GM11168 (cell line): ENCODE measurements around the gene CARD8.
"Not testable (repeated sequence)": the region's sequence is repeated elsewhere in the genome, so short reads cannot be mapped to it uniquely, and the experiment has no call there.

Source experiments
- in situ Hi-C: fragments of 300-500 bp; cut with MboI; formaldehyde crosslinking; loops from one replicate; pipeline ENCODE4 v1.12.0; 2022; ENCODE audit warnings: low sequenced_read_pairs; ENCODE audit not compliant: unreplicated experiment

CARD8 gene, protein sequence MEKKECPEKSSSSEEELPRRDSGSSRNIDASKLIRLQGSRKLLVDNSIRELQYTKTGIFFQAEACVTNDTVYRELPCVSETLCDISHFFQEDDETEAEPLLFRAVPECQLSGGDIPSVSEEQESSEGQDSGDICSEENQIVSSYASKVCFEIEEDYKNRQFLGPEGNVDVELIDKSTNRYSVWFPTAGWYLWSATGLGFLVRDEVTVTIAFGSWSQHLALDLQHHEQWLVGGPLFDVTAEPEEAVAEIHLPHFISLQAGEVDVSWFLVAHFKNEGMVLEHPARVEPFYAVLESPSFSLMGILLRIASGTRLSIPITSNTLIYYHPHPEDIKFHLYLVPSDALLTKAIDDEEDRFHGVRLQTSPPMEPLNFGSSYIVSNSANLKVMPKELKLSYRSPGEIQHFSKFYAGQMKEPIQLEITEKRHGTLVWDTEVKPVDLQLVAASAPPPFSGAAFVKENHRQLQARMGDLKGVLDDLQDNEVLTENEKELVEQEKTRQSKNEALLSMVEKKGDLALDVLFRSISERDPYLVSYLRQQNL

DNA sequence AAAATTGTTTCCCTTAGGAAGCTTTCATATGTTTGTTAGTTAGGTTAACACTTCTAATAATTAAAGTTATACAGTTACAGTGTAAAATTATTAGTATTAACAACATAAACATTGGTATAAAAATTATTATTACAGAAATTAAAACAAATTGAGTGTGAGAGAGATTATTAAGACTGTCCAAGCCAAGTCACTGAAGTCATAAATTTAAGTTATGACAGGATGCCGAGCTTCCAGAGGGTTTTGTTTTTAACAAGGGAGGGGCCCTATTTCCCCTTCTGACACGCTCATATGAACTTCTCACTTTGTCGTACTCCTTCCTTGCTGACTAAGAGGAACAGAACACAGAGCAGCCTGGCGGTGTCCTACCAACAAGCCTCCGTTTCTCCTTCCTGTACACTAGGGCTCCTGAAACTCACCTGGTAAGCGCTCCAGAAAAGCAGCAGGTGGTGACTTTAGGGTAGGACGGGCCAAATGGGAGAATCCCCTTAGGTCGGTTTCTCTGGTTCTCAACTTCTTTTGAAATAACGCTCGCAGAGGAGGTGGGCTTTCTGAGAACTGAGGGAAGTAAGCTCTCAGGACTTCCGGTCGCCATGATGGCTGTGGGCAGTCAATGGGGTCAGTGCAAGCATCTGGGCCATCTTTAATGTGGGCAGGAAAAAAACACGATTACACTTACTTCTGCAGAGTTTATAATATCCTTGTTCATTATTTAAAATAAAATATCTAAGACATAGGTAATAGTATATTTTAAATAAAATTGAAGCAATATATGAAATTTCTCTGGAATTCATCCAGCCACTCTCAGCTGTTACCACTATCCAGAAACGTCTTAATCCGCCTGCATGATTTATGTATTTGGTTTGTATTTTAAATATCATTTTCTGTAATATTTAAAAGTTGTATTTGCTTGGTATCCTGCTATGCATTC is at the start of gene CARD8:
CARD8 (minus strand) TSS at position 537 of the 928 bp plus-strand sequence. CDS start 14,892 bp downstream, outside the sequence.
- in situ Hi-C loops, result loop anchor here (10.0 kb wide), 1 partner anchor 61 kb away; no protein-coding TSS in a partner anchor

DNA sequence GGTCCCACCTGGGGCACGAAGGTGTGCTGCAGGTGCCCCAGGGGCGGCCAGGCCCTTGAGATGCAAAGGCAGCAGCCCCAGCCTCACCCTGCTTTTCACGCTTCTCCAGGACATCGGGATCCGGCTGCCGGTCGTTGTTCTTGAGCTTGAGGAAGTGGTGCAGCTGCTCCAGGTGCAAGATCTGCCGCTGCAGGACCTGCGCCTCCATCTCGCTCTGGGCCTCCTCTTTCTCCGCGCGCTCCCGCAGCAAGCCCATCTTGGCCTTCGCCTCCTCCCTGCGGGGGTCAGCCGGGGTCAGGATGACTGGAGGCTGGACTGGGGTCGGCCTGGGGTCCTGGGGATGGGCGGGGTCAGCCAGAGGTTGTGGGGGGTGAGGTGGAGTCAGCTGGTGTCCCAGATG is 48.2 kb upstream of the CARD8 start:
- in situ Hi-C loops, result no loop called here

DNA sequence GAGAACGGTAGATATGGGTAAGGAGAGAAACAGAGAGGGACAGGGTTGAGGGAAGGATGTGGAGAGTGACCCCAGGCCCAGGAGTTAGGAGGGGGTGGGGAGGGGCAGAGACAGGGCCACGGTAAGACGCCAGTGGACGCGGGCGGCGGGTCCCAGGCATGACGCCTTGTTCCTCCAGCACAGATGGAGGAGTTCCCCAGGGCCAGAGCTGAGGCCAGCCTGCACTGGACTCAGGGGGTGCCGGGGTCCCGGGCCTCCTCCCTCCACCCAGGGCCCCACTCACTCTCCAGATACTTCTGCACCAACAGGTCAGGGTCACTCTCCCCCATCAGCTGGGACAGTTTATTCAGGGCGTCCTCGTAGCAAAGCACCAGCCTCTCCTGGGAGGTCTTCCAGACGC is 47.7 kb upstream of the CARD8 start:
- in situ Hi-C loops, result no loop called here

DNA sequence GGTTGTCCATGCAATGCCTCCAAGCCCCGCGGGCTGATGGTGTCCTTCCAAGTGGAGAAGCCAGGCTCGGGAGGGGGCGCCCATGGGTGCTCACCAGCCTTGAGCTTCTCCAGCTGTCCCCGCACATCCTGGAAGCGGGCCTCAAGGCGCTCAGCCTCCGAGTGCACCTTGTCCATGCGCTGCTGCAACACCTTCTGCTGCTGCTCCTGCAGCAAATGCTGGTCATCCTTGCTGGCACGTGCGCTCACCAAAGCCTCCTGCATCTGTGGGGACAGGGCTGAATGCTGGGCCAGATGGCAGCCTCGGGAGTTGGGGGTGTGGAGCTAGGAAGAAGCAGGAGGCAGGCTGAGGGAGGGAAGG is 46.9 kb upstream of the CARD8 start:
- in situ Hi-C loops, result no loop called here

DNA sequence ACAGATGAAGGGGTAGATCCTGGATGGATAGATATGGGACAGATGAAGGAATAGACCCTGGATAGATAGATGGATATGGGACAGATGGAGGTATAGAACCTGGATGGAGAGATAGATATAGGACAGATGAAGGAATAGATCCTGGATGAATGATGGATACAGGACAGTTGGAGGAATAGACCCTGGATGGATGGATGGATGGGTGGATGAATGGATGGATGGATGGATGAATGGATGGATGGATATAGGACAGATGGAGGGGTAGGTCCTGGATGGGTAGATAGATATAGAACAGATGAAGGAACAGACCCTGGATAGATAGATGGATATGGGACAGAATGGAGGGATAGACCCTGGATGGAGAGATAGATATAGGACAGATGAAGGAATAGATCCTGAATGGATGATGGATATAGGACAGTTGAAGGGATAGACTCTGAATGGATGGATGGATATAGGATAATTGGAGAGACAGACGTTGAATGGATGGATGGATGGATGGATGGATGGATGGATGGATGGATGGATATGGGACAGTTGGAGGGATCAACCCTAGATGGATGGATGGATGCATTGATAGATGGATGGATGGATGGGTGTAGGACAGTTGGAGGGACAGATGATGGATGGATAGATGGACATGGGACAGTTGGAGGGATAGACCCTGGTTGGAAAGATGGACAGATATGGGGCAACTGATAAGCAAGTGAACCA is 46.3 kb upstream of the CARD8 start:
- in situ Hi-C loops, result no loop called here

DNA sequence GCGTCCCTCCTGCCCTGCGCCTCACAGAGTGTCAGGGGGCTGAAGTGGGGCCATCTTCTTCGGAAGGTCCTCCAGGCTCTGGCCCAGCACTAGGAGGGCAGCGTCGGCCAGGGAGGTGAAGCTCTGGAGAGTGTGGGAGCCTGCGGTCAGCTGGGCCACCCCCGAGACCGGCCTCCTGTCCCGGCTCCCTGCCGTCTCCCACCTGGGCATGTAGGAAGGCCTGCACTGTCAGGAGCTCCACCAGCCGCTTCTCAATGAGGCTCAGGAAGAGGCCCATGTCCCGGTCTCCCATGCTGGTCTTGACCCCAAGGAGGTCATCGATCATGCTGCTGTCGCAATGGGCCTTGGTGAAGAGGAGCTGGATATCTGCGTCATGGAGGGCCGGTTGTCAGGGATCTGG is 42.3 kb upstream of the CARD8 start:
- in situ Hi-C loops, result no loop called here

DNA sequence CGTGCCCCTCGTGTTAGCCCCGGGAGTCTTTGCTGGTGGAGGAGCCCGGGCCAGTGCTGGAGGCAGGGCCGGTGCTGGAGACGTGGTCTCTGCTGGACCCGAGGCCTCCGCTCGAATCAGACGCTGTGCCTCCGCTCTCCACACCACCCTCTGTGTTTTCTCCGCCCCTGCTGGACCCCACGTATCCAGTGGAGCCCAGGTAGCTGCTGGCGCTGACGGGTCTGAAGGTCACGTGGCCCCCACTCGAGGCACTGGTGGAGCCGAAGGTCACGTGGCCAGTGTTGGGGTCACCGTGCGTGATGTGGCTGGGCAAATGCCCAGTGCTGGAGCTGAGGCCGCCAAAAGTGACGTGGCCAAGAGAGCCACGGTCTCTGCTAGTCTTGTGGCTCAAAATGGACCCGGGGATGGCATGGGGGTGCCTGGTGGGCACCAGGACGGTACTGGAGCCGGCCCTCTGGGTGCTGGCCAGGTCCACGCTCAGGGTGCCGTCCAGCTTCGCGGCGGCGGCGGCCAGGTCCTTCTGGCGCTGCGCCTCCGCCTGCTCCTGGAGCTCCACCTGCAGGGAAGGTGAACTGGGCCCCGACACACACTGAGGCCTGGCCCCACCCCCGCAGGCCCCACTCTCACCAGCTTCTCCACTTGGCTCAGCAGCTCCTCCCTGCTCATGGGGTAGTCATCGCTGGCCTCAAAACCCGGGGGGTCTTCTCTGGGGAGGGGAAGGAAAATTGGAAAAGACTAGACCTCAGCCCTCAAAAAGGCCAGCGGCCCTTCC is 41.4 kb upstream of the CARD8 start:
- in situ Hi-C loops, result no loop called here

DNA sequence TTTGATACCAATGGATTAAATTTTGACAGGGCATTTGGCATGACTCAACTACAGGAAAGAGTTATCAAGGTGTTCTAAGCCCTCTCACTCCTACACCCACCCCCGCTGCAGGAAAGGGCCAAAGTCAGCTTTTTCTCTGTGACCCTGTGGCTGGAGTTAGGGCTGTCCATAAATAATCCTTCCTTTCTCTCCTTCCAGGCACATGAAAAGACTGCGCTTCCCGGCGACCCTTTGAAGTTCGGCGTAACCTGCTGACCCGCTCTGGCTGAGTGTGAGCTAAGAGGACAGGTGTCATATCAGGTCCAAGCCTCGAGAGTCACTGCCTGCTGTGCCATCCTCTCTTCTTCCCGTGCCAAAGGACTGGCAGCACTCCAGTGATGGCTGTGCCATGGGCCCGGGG is 39.7 kb upstream of the CARD8 start:
- in situ Hi-C loops, result no loop called here

DNA sequence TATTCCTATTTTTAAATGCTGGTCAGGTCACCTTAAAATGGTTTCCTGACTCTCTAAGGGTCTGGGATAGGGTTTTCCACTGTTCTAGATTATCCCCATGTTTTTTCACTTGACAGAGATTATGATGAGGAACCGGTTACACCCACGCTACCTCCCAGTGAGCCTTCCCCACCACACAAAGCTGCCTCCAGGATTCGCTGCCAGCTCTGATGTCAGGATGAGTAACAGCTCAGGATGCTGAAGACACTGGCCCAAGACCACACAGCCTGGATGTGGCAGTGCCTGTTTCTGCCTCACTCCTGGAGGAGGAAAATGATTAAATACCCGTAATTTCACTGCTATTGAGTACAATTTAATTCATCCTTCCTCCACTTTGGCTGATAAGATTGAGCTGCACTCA is 37.1 kb upstream of the CARD8 start:
- in situ Hi-C loops, result no loop called here

DNA sequence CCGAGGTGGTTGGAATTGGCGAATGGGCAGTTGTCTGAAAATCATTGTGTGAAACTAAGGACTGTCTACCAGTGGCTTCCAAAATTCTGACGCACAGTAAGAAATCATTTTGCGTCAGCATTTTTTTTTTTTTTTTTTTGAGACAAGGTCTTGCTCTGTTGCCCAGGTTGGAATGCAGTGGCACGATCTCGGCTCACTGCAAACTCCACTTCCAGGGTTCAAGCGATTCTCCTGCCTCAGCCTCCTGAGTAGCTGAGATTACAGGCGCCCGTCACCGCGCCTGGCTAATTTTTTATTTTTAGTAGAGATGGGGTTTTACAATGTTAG is 35.7 kb upstream of the CARD8 start:
- in situ Hi-C loops, result not testable (repeated sequence)

DNA sequence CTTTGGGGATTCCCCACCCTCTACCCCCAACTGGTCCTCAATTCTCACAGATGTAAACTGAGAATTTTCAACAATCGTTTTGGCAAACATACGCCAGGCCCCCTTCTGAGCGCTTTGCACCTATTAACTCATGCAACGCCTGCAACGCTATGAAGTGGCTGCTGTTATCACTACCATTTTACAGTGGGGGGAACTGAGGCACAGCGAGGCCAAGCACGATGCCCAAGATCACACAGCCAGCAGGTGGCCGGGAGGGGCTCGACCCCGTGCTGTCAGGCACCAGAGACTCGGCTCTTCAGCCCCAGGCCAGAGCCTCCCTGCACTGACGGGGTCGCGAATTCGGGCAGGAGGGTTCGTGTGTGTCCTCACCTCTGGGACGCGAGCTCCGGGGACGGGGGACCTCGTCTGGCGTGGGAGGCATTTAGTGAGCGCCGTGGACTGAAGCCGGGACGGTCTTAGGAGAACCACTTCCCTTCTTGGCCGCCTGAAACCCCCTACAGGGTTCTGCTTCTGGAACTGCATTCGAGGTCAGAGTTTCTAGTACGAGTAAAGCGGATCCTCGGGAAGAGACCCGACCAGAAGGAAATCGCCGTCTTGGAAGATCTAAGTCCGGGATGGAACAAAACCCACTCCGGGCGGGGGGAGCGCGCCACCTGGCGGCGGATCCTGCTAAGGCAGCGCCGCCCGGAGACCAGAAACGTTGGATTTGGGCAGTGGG is 35.2 kb upstream of the CARD8 start:
- in situ Hi-C loops, result no loop called here

DNA sequence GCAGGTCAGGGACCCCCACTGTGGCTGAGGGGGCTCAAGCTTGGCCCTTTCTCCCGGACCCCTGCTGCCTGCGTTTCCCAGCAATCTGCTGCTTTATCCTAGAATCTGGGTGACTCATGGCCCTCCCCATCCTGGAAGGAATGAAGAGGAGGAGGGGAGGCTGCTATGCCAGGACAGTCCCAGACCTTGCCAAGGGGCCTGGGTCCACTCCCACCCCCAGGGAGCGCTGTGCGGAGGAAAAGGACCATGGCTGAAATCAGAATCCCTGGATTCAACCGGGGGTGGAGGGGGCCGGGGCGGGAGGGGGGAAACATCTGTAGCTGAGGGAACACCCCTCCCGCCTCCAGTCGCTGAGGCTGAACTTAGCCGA is 34.7 kb upstream of the CARD8 start:
- in situ Hi-C loops, result no loop called here

DNA sequence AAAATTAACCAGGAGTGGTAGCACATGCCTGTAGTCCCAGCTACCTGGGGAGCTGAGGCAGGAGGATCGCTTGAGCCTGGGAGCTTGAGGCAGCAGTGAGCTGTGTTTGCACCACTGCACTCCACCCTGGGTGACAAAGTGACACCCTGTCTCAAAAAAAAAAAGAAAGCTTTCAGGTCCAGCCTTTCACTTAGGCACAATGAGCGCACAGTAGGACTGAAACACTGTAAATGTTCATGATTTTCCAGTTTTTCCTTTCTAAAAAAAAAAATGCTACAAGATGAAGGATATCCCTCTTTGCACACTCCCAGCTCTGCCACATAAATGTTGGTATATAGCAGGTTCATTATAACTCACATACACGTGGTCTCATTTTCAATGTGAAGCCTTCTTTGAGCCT is 32.0 kb upstream of the CARD8 start:
- in situ Hi-C loops, result no loop called here

DNA sequence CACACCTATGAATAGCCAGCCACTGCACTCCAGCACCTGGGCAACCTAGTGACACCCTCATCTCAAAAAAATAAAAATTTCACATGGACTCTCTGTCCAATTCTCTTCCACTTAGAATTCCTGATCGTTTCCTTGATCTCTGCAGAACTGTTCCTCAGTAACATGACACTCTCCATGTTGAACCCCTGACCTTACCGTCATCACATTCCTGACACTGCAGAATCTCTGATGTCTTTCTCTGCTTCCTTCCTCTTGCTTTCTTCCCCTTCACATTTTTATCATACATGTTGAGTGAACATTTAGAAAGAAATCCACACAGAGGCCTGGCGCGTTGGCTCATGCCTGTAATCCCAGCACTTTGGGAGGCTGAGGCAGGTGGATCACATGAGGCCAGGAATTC is 29.2 kb upstream of the CARD8 start:
- in situ Hi-C loops, result no loop called here

DNA sequence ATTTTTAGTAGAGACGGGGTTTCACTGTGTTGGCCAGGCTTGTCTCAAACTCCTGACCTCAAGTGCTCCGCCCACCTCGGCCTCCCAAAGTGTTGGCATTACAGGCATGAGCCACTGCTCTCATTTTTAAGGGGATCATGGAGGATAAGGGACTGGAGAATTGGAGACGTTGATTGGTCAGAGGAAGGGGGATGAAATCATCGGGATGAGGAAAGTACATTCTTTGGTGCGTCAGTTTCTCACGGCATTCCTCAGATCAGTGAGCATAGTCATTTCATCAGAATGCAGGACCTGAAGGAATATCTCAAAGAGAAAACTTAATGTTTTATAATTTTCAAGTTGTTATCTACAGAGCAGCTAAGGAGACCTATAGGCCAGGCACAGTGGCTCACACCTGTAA is 28.2 kb upstream of the CARD8 start:
- in situ Hi-C loops, result no loop called here

DNA sequence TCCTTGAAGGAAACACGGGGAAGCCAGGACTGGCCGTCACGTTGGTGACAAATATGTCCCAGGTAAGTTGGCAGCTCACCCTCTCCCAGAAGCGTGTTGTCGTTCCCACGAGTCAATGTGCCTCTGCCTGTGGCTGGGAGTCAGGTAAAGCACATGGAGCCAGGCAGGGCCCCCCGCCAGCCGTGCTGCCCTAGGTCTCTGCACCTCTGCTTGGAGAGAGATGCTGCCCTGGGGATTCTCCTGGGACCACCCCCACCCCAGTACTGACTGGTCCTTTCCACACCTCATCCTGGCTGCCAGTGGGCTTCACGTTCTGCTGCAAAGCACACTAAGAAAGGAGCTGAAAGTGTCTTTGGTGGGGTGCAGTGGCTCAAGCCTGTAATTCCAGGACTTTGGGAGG is 24.0 kb upstream of the CARD8 start:
- in situ Hi-C loops, result no loop called here

DNA sequence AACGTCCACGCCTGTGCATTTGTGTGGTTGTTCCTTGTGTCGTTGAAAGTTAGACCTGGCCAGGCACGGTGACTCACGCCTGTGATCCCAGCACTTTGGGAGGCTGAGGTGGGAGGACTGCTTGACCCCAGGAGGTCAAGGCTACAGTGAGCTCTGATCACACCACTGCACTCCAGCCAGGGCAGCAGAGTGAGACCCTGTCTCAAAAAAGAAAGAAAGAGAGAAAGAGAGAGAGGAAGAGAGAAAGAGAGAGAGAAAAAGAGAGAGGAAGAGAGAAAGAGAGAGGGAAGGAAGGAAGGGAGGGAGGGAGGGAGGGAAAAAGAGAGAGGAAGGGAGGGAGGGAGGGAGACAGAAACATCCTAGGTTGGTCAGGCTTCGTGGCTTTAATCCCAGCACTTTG is 19.2 kb upstream of the CARD8 start:
- in situ Hi-C loops, result no loop called here

DNA sequence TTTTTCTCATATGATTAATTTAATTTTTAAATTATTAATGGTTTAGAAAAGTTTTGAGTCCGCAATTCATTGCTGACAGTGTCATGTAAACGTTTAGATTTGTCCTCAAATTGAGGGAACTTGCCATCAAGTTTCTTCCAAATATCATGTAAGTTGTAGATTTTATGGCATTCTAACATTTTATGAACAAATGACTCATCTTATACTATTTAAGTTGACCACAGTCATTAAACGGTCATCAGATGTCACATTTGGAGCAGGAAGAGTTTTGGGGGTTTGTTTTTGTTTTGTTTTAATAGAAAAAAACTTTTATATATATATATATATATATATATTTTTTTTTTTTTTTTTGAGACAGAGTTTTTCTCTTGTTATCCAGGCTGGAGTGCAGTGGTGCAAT is 18.5 kb upstream of the CARD8 start:
- in situ Hi-C loops, result no loop called here

DNA sequence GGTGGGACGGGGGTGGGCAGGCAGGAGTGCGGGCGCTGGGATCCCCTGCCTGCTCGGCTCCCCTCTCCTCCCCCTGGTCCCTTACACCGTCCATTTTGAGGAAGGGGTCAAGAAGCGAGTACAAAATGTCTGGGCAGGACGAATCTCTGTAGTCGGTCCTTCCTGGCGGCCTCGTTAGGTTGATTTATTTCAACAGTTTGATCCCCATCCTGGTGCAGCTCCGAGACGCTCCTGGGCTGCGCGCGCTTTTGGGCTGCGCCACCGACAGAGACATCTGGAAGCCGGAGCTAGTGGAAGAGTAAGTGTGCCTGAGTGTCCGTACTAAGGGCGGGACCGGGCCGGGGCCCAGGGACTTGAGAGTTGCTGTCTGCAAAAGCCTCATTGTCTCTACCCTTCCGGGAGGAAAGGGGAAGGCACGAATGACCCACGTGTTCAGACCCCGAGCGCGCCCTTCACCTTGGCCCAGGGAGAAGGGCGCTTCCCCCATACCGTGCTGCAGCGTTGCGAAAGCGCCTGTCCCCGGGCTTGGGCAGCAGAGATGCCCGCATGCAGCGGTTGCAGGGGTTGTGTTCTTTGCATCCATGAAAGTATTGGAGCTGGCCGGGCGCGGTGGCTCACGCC is 15.9 kb upstream of the CARD8 start:
- in situ Hi-C loops, result no loop called here
